ES-I3 (cell line): ENCODE data around the gene TRIM51.
A peak's percentile ranks its signal among the peaks of the same experiment; 100 is the strongest.
"Not testable (repeated sequence)": the region's sequence is repeated elsewhere in the genome, so short reads cannot be mapped to it uniquely, and the experiment has no call there.

Experiments
- H3K36me3 ChIP-seq: 2 replicates; pipeline ENCODE4 v1.6.1; 2013; ENCODE audit warnings: mild to moderate bottlenecking, low read length, control low read depth, moderate library complexity; ENCODE audit not compliant: insufficient read depth
- H3K4me1 ChIP-seq: 2 replicates; pipeline ENCODE4 v1.6.1; 2013; ENCODE audit warnings: mild to moderate bottlenecking, control low read depth, low read length; ENCODE audit not compliant: insufficient read depth
- H3K9ac ChIP-seq: 2 replicates; pipeline ENCODE4 v1.6.1; 2013; ENCODE audit warnings: low read depth, mild to moderate bottlenecking, low read length, moderate library complexity
- H3K9me3 ChIP-seq: 2 replicates; pipeline ENCODE4 v1.6.1; 2013; ENCODE audit warnings: mild to moderate bottlenecking, low read length, moderate library complexity; ENCODE audit not compliant: control insufficient read depth, insufficient read depth

Gene TRIM51

GRCh38 chr11:55882997-55883396 lies at the start of gene TRIM51:
TRIM51 (plus strand) TSS chr11:55883297; CDS start chr11:55885429, 2,132 bp downstream.
- H3K4me1 ChIP-seq, H3K9ac ChIP-seq, H3K36me3 ChIP-seq, H3K9me3 ChIP-seq: not testable (repeated sequence)

- Histone ChIP-seq H3K4me1 (no peaks in the 10 kb centered on the region), H3K9ac (no peak within 1 kb of the TSS), H3K9me3 (no peaks in the 10 kb centered on the region), H3K36me3 (no peaks in the 10 kb centered on the region)
Measured at GRCh38 chr11:55838452-55838851, 44.6 kb upstream of the TRIM51 start, which contains the start of gene OR5D16. OR5D16 (plus strand) TSS chr11:55838752; CDS start chr11:55838752, 0 bp downstream.

- no peaks in the 10 kb centered on the region for H3K9me3 ChIP-seq
Measured at GRCh38 chr11:55847453-55847852, 35.6 kb upstream of the TRIM51 start.

GRCh38 chr11:55849037-55849436 lies 34.1 kb upstream of the TRIM51 start:
- Histone ChIP-seq H3K4me1 (no peaks in the 10 kb centered on the region), H3K9ac (no peak overlapping the region), H3K9me3 (no peaks in the 10 kb centered on the region), H3K36me3 (no peaks in the 10 kb centered on the region)

More at GRCh38 chr11:55847453-55847852, 35.6 kb upstream of the TRIM51 start:
- no peaks in the 10 kb centered on the region for H3K36me3 ChIP-seq
- no peaks in the 10 kb centered on the region for H3K4me1 ChIP-seq
- H3K9ac ChIP-seq: no peak overlapping the region

GRCh38 chr11:55852141-55852540 lies 31.0 kb upstream of the TRIM51 start:
- H3K9ac ChIP-seq: no peak overlapping the region
- no peaks in the 10 kb centered on the region for H3K36me3 ChIP-seq
- H3K4me1 ChIP-seq: no peaks in the 10 kb centered on the region
- H3K9me3 ChIP-seq: no peaks in the 10 kb centered on the region

GRCh38 chr11:55854704-55855103 lies 28.4 kb upstream of the TRIM51 start:
- no peaks in the 10 kb centered on the region for H3K9me3 ChIP-seq
- H3K9ac ChIP-seq: no peak overlapping the region
- H3K4me1 ChIP-seq: no peaks in the 10 kb centered on the region
- no peaks in the 10 kb centered on the region for H3K36me3 ChIP-seq

- not testable (repeated sequence) for H3K9ac ChIP-seq, H3K9me3 ChIP-seq, H3K36me3 ChIP-seq, H3K4me1 ChIP-seq
Measured at GRCh38 chr11:55867354-55867753, 15.7 kb upstream of the TRIM51 start.

- peak overlapping the region; percentile 38; the same call in 1 of the 2 replicates for H3K9ac ChIP-seq
- H3K9me3 ChIP-seq, H3K36me3 ChIP-seq, H3K4me1 ChIP-seq: not testable (repeated sequence)
Measured at GRCh38 chr11:55872731-55873130, 10.4 kb upstream of the TRIM51 start.

GRCh38 chr11:55873146-55873545 lies 10.0 kb upstream of the TRIM51 start:
- H3K9me3 ChIP-seq, H3K36me3 ChIP-seq, H3K4me1 ChIP-seq: not testable (repeated sequence)
- H3K9ac ChIP-seq: peak overlapping the region; percentile 38; the same call in 1 of the 2 replicates

- not testable (repeated sequence) for H3K36me3 ChIP-seq
Measured at GRCh38 chr11:55884995-55885394, 1.9 kb downstream of the TRIM51 start.

GRCh38 chr11:55885481-55885880 lies 2.4 kb downstream of the TRIM51 start:
- not testable (repeated sequence) for H3K36me3 ChIP-seq, H3K9ac ChIP-seq, H3K4me1 ChIP-seq, H3K9me3 ChIP-seq

More at GRCh38 chr11:55884995-55885394, 1.9 kb downstream of the TRIM51 start:
- not testable (repeated sequence) for H3K4me1 ChIP-seq, H3K9ac ChIP-seq, H3K9me3 ChIP-seq

GRCh38 chr11:55895216-55895615 lies 12.1 kb downstream of the TRIM51 start:
- Histone ChIP-seq H3K9ac (no peak overlapping the region), H3K9me3 (no peaks in the 10 kb centered on the region), H3K4me1 (no peaks in the 10 kb centered on the region), H3K36me3 (no peaks in the 10 kb centered on the region)

GRCh38 chr11:55902308-55902707 lies 19.2 kb downstream of the TRIM51 start:
- no peaks in the 10 kb centered on the region for H3K9me3 ChIP-seq
- H3K36me3 ChIP-seq: no peaks in the 10 kb centered on the region
- no peak overlapping the region for H3K9ac ChIP-seq
- H3K4me1 ChIP-seq: no peaks in the 10 kb centered on the region

GRCh38 chr11:55914482-55914881 lies 31.4 kb downstream of the TRIM51 start, which contains the start of gene OR5W2:
OR5W2 (minus strand) TSS chr11:55914582; CDS start chr11:55914582, 0 bp downstream.
- no peak within 1 kb of the TSS for H3K9ac ChIP-seq
- H3K9me3 ChIP-seq: no peaks in the 10 kb centered on the region
- H3K4me1 ChIP-seq: no peaks in the 10 kb centered on the region
- H3K36me3 ChIP-seq: no peaks in the 10 kb centered on the region

GRCh38 chr11:55920537-55920936 lies 37.4 kb downstream of the TRIM51 start:
- Histone ChIP-seq H3K4me1 (no peaks in the 10 kb centered on the region), H3K9me3 (no peaks in the 10 kb centered on the region), H3K9ac (no peak overlapping the region), H3K36me3 (no peaks in the 10 kb centered on the region)

GRCh38 chr11:55936300-55936699 lies 53.2 kb downstream of the TRIM51 start, which contains the start of gene OR5I1:
OR5I1 (minus strand) TSS chr11:55936400; CDS start chr11:55936400, 0 bp downstream.
- no peak within 1 kb of the TSS for H3K9ac ChIP-seq
- no peaks in the 10 kb centered on the region for H3K4me1 ChIP-seq
- H3K36me3 ChIP-seq: no peaks in the 10 kb centered on the region
- H3K9me3 ChIP-seq: no peaks in the 10 kb centered on the region
